GM23338 (cell line): ENCODE data around the gene SH3RF3. TPM values are rescaled to one million over a fixed set of nuclear protein-coding genes. Genes with fewer than 3 reads are reported as not detected.

Experiments used
- ATAC-seq: fragments of 200-7000 bp; cut with Tn5 transposase; 3 replicates; pipeline ENCODE4 v1.9.1; 2020
- DNase-seq: peaks from one replicate; pipeline ENCODE4 v3.0.0-alpha.2; 2015; ENCODE audit warnings: low spot score
- H2AFZ ChIP-seq: fragments of 200-600 bp; sonication (generic); 2 replicates; pipeline ENCODE4 v1.8.0; 2016; ENCODE audit warnings: antibody characterized with exemption, mild to moderate bottlenecking, moderate library complexity
- H3F3A ChIP-seq: fragments of 200-600 bp; sonication (generic); replicated peaks from 2 replicates; pipeline ENCODE4 v1.8.0; 2017; ENCODE audit warnings: antibody characterized with exemption, mixed run types, low read depth
- H3K27ac ChIP-seq: fragments of 200-600 bp; sonication (generic); 2 replicates; pipeline ENCODE4 v1.6.1; 2016; ENCODE audit warnings: low read depth
- H3K27me3 ChIP-seq: fragments of 200-600 bp; sonication (generic); 2 replicates; pipeline ENCODE4 v1.8.0; 2016; ENCODE audit warnings: mild to moderate bottlenecking, mixed run types, moderate library complexity; ENCODE audit not compliant: insufficient read depth
- H3K36me3 ChIP-seq: fragments of 200-600 bp; sonication (generic); 2 replicates; pipeline ENCODE4 v1.8.0; 2016; ENCODE audit warnings: mild to moderate bottlenecking; ENCODE audit not compliant: insufficient read depth
- H3K4me1 ChIP-seq: fragments of 200-600 bp; sonication (generic); 2 replicates; pipeline ENCODE4 v1.8.0; 2016; ENCODE audit warnings: mild to moderate bottlenecking, moderate library complexity; ENCODE audit not compliant: insufficient read depth
- H3K4me2 ChIP-seq: fragments of 200-600 bp; sonication (generic); 2 replicates; pipeline ENCODE4 v1.7.1; 2017; ENCODE audit warnings: mixed run types
- H3K4me3 ChIP-seq: fragments of 200-600 bp; sonication (generic); 2 replicates; pipeline ENCODE4 v1.6.1; 2016; ENCODE audit warnings: mixed run types
- H3K79me2 ChIP-seq: fragments of 200-600 bp; sonication (generic); replicated peaks from 2 replicates; pipeline ENCODE4 v1.8.0; 2017; ENCODE audit warnings: mild to moderate bottlenecking; ENCODE audit not compliant: insufficient read depth
- H3K9me2 ChIP-seq: fragments of 200-600 bp; sonication (generic); 2 replicates; pipeline ENCODE4 v1.8.0; 2017; ENCODE audit not compliant: insufficient read depth
- H4K20me1 ChIP-seq: fragments of 200-600 bp; sonication (generic); replicated peaks from 2 replicates; pipeline ENCODE4 v1.8.0; 2017; ENCODE audit warnings: mild to moderate bottlenecking; ENCODE audit not compliant: insufficient read depth
- H3K27ac Mint-ChIP-seq: 2 replicates; pipeline ENCODE4 v1.8.0; 2020; ENCODE audit warnings: inconsistent platforms, mild to moderate bottlenecking, moderate library complexity, mixed read lengths
- H3K27me3 Mint-ChIP-seq: 3 replicates; pipeline ENCODE4 v1.8.0; 2022; ENCODE audit warnings: low read depth, mild to moderate bottlenecking, moderate library complexity, mixed read lengths, inconsistent platforms; ENCODE audit not compliant: insufficient read depth, poor library complexity
- H3K36me3 Mint-ChIP-seq: 3 replicates; pipeline ENCODE4 v1.8.0; 2021; ENCODE audit warnings: low read depth, mild to moderate bottlenecking, inconsistent platforms, moderate library complexity, mixed read lengths
- H3K4me1 Mint-ChIP-seq: 3 replicates; pipeline ENCODE4 v1.8.0; 2020; ENCODE audit warnings: mild to moderate bottlenecking, inconsistent platforms, mixed read lengths
- H3K4me3 Mint-ChIP-seq: 3 replicates; pipeline ENCODE4 v1.8.0; 2021; ENCODE audit warnings: moderate library complexity, mild to moderate bottlenecking, inconsistent platforms, mixed read lengths
- H3K9me3 Mint-ChIP-seq: 3 replicates; pipeline ENCODE4 v1.8.0; 2020; ENCODE audit warnings: moderate library complexity, mild to moderate bottlenecking, inconsistent platforms, mixed read lengths
- CREB1 ChIP-seq: fragments of 250-450 bp; sonication (Bioruptor Pico); IDR thresholded peaks from 2 replicates; pipeline ENCODE4 v1.5.0; 2020; ENCODE audit warnings: low read depth, mild to moderate bottlenecking, moderate library complexity
- ETS1 ChIP-seq: IDR thresholded peaks from 2 replicates; pipeline ENCODE4 v1.6.1; 2016; ENCODE audit warnings: antibody characterized with exemption
- EZH2 ChIP-seq: fragments of 200-600 bp; sonication (generic); IDR thresholded peaks from one replicate; pipeline ENCODE4 v1.8.0; 2017; ENCODE audit warnings: antibody characterized with exemption, mild to moderate bottlenecking, low read depth; ENCODE audit not compliant: unreplicated experiment
- EZH2phosphoT487 ChIP-seq: fragments of 200-600 bp; sonication (generic); IDR thresholded peaks from one replicate; pipeline ENCODE4 v1.8.1; 2018; ENCODE audit warnings: antibody characterized with exemption; ENCODE audit not compliant: unreplicated experiment
- JUNB ChIP-seq: IDR thresholded peaks from one replicate; pipeline ENCODE4 v1.6.1; 2016; ENCODE audit warnings: antibody characterized with exemption; ENCODE audit not compliant: unreplicated experiment
- NANOG ChIP-seq: IDR thresholded peaks from 2 replicates; pipeline ENCODE4 v1.6.1; 2016; ENCODE audit warnings: antibody characterized with exemption, borderline replicate concordance
- REST ChIP-seq: IDR thresholded peaks from one replicate; pipeline ENCODE4 v1.6.1; 2018; ENCODE audit warnings: antibody characterized with exemption; ENCODE audit not compliant: unreplicated experiment
- STAT1 ChIP-seq: IDR thresholded peaks from one replicate; pipeline ENCODE4 v1.6.1; 2016; ENCODE audit warnings: antibody characterized with exemption; ENCODE audit not compliant: unreplicated experiment
- ZNF114 ChIP-seq: fragments of 250-450 bp; sonication (Bioruptor Pico); IDR thresholded peaks from 2 replicates; pipeline ENCODE4 v1.5.0; 2020; ENCODE audit warnings: mild to moderate bottlenecking, moderate library complexity
- ZNF331 ChIP-seq: fragments of 250-450 bp; sonication (Bioruptor Pico); IDR thresholded peaks from 2 replicates; pipeline ENCODE4 v1.5.0; 2020; ENCODE audit warnings: low read depth, mild to moderate bottlenecking, moderate library complexity
- ZNF462 ChIP-seq: fragments of 250-450 bp; sonication (Bioruptor Pico); IDR thresholded peaks from 2 replicates; pipeline ENCODE4 v1.5.0; 2020; ENCODE audit warnings: mild to moderate bottlenecking, moderate library complexity
- polyA plus RNA-seq: library from polyadenylated mRNA; unstranded; fragments of >200 nt; fragmentation: Nextera tagmentation; extraction: Ambion mirVana; gene quantifications from 2 replicates; pipeline ENCODE4 v1.2.1, GENCODE V29; 2016
- total RNA-seq: library from RNA; depleted of rRNA; stranded (reverse); fragments of >200 nt; shearing (Covaris generic); gene quantifications from 2 replicates; pipeline ENCODE4 v1.2.3, GENCODE V29; 2014

Gene SH3RF3
- total and polyA plus RNA-seq, 2 experiments from 2014 or later: 0.11 to 0.63 TPM

- TF ChIP-seq REST: no peak
- no peak for TF ChIP-seq CREB1 (CRISPR knock-in tag)
- no peak for TF ChIP-seq EZH2phosphoT487
Measured at GRCh38 chr2:109180786-109181185, 51.8 kb downstream of the SH3RF3 start (continued).

- ATAC-seq (no peak), DNase-seq (no peak)
- Mint-ChIP-seq H3K9me3 (peaks cover 17% of the 10 kb centered on the region; the same call in 2 of the 3 replicates), H3K36me3 (peaks cover 7% of the 10 kb centered on the region; the same call in 1 of the 3 replicates), H3K4me1 (peaks cover under 1% of the 10 kb centered on the region; the same call in 2 of the 3 replicates), H3K4me3 (no peak overlapping the region), H3K27ac (no peak overlapping the region), H3K27me3 (no peaks in the 10 kb centered on the region)
- H3K36me3 ChIP-seq: no peaks in the 10 kb centered on the region
- no peak overlapping the region for H3K4me3 ChIP-seq
- H3K4me2 ChIP-seq: no peak overlapping the region
- H2AFZ ChIP-seq: no peak overlapping the region
- no peaks in the 10 kb centered on the region for H3F3A ChIP-seq
- no peaks in the 10 kb centered on the region for H3K27me3 ChIP-seq
- H3K9me2 ChIP-seq: no peaks in the 10 kb centered on the region
- no peaks in the 10 kb centered on the region for H3K4me1 ChIP-seq
- no peaks in the 10 kb centered on the region for H3K79me2 ChIP-seq
- H3K27ac ChIP-seq: no peak overlapping the region
- H4K20me1 ChIP-seq: no peaks in the 10 kb centered on the region
- TF ChIP-seq ETS1: no peak
- TF ChIP-seq JUNB: no peak
- no peak for TF ChIP-seq STAT1
- no peak for TF ChIP-seq EZH2
- no peak for TF ChIP-seq ZNF331 (CRISPR knock-in tag)
- no peak for TF ChIP-seq NANOG
- TF ChIP-seq ZNF114 (CRISPR knock-in tag): no peak
- TF ChIP-seq EZH2phosphoT487: no peak
- TF ChIP-seq ZNF462 (CRISPR knock-in tag): no peak
- no peak for TF ChIP-seq CREB1 (CRISPR knock-in tag)
- TF ChIP-seq REST: no peak
Measured at GRCh38 chr2:109182426-109182825, 53.4 kb downstream of the SH3RF3 start.
